ENCODE measurements around the gene NTF3.

Gene NTF3

GRCh38 chr12:5493018-5493417, 61.1 kb downstream of the NTF3 start:
- no peak for DNase-seq (ENCODE audit: low read depth in 2 of 2)
- no peak for TF ChIP-seq CTCF (IDR thresholded peaks at IDR 0.05; ENCODE audit: low read depth, low read length)
- no peak overlapping the region for H3K4me3 ChIP-seq (replicated peaks in 1 of 2; ENCODE audit: low read depth in 2 of 2, low read length in 2 of 2)

- TF ChIP-seq CTCF (IDR thresholded peaks at IDR 0.05; ENCODE audit: low read depth, low read length) = no peak
- no peak for DNase-seq (ENCODE audit: low read depth in 2 of 2)
- H3K4me3 ChIP-seq (replicated peaks in 1 of 2; ENCODE audit: low read depth in 2 of 2, low read length in 2 of 2) = no peak overlapping the region
Measured at GRCh38 chr12:5494343-5494742, 62.4 kb downstream of the NTF3 start.

GRCh38 chr12:5497329-5498053, 65.6 kb downstream of the NTF3 start:
- TF ChIP-seq CTCF (IDR thresholded peaks at IDR 0.05; ENCODE audit: low read depth, low read length) = no peak
- DNase-seq (ENCODE audit: low read depth in 2 of 2) = no peak
- no peak overlapping the region for H3K4me3 ChIP-seq (replicated peaks in 1 of 2; ENCODE audit: low read depth in 2 of 2, low read length in 2 of 2)

- TF ChIP-seq CTCF (IDR thresholded peaks at IDR 0.05; ENCODE audit: low read depth, low read length) = no peak
- H3K4me3 ChIP-seq (replicated peaks in 1 of 2; ENCODE audit: low read depth in 2 of 2, low read length in 2 of 2) = no peak overlapping the region
- DNase-seq (ENCODE audit: low read depth in 2 of 2) = no peak
Measured at GRCh38 chr12:5498076-5498475, 66.2 kb downstream of the NTF3 start.

GRCh38 chr12:5498806-5499205, 66.9 kb downstream of the NTF3 start:
- no peak for TF ChIP-seq CTCF (IDR thresholded peaks at IDR 0.05; ENCODE audit: low read depth, low read length)
- H3K4me3 ChIP-seq (replicated peaks in 1 of 2; ENCODE audit: low read depth in 2 of 2, low read length in 2 of 2) = no peak overlapping the region
- no peak for DNase-seq (ENCODE audit: low read depth in 2 of 2)

GRCh38 chr12:5499566-5500330, 67.8 kb downstream of the NTF3 start:
- TF ChIP-seq CTCF (IDR thresholded peaks at IDR 0.05; ENCODE audit: low read depth, low read length) = no peak
- DNase-seq (ENCODE audit: low read depth in 2 of 2) = no peak
- H3K4me3 ChIP-seq (replicated peaks in 1 of 2; ENCODE audit: low read depth in 2 of 2, low read length in 2 of 2) = no peak overlapping the region
